ENCODE data around the gene SLC8B1.

- no peak for TF ChIP-seq REST (IDR thresholded peaks at IDR 0.05)
- TF ChIP-seq CTCF (IDR thresholded peaks at IDR 0.05; ENCODE audit: low read depth, low read length, missing input control), result no peak
- no peak for TF ChIP-seq EGR1 (IDR thresholded peaks at IDR 0.05; ENCODE audit: low read depth in 2 of 2)
- no peak for TF ChIP-seq TAF1 (conservative IDR thresholded peaks at IDR 0.05)
- no peak for TF ChIP-seq ZBTB33 (IDR thresholded peaks at IDR 0.05)
These were observed 46.3 kb upstream of the SLC8B1 start for GRCh38 chr12:113381220-113381619.
